Gastrocnemius medialis (tissue), 4 donors: Measurements from ENCODE around the gene NCAPG2. TPM values are rescaled to one million over a fixed set of nuclear protein-coding genes. Genes with fewer than 3 reads are reported as not detected.

Experiments
- ATAC-seq, 2 donors: fragments of 150-250 bp; one replicate each; pipeline ENCODE4 v1.9.1; 2016
- DNase-seq, 2 donors: peaks; one replicate each; pipeline ENCODE4 v3.0.0-alpha.2; 2019
- H3K27ac ChIP-seq, 4 donors: fragments of 200-600 bp; sonication (generic); 1 replicate in 1 of 4; 2 replicates in 3 of 4; pipeline ENCODE4 v1.5.1; 2016 to 2018; ENCODE audit warnings: mild to moderate bottlenecking in 2 of 4, moderate library complexity in 1 of 4
- H3K27me3 ChIP-seq, 3 donors: fragments of 200-600 bp; sonication (generic) in 2 of 3; 1 replicate in 1 of 3; 2 replicates in 2 of 3; pipeline versions ENCODE4 v1.5.1 to v1.6.0; 2016 to 2019; ENCODE audit warnings: mild to moderate bottlenecking in 1 of 3, moderate library complexity in 1 of 3
- H3K36me3 ChIP-seq, 2 donors: fragments of 200-600 bp; sonication (generic) in 1 of 2; one replicate each; pipeline ENCODE4 v1.5.1; 2017 to 2018
- H3K4me1 ChIP-seq, 2 donors: fragments of 200-600 bp; sonication (generic) in 1 of 2; one replicate each; pipeline ENCODE4 v1.5.1; 2016 to 2017; ENCODE audit warnings: mild to moderate bottlenecking in 2 of 2
- H3K4me3 ChIP-seq, 4 donors: fragments of 200-600 bp; sonication (generic) in 3 of 4; 1 replicate in 1 of 4; 2 replicates in 3 of 4; pipeline ENCODE4 v1.5.1; 2016 to 2019; ENCODE audit warnings: mild to moderate bottlenecking in 2 of 4
- H3K9me3 ChIP-seq, 3 donors: fragments of 200-600 bp; sonication (generic) in 2 of 3; 1 replicate in 1 of 3; 2 replicates in 2 of 3; pipeline ENCODE4 v1.5.1; 2016 to 2019
- CTCF ChIP-seq, 5 experiments: fragments of 450-650 bp in 3 of 5; fragments of 200-600 bp in 2 of 5; sonication (generic) in 2 of 5; IDR thresholded peaks in 4 of 5; conservative IDR thresholded peaks in 1 of 5; 1 replicate in 4 of 5; 2 replicates in 1 of 5; pipeline ENCODE4 v1.5.1; 2016 to 2019; ENCODE audit warnings: antibody characterized with exemption in 5 of 5, mild to moderate bottlenecking in 3 of 5, moderate library complexity in 3 of 5
- POLR2A ChIP-seq, 2 donors: fragments of 450-650 bp; IDR thresholded peaks; one replicate each; pipeline ENCODE4 v1.6.1; 2017; ENCODE audit warnings: antibody characterized with exemption in 2 of 2, mild to moderate bottlenecking in 2 of 2, moderate library complexity in 2 of 2
- in situ Hi-C, 4 donors: fragments of 200-750 bp; cut with MboI; loops; one replicate each; pipeline versions ENCODE4 v1.15.0 to v1.8.0; 2017; ENCODE audit warnings: low sequenced_read_pairs in 4 of 4
- intact Hi-C: fragments of 100-400 bp; cut with DNase I; formaldehyde crosslinking; loops from one replicate; pipeline ENCODE4 v1.15.1; 2023; ENCODE audit warnings: low total_unique reads
- total RNA-seq, 4 donors: library from RNA; depleted of rRNA; stranded (reverse); fragments of >200 nt; gene quantifications; one replicate each; pipeline versions ENCODE4 v1.1.0 to v1.2.3, GENCODE V29; 2016

The NCAPG2 gene
- total RNA-seq, 4 donors from 2014 or later: 3.0 to 4.5 (median 3.9) TPM

- intact Hi-C loops: no loop called here
- Histone ChIP-seq H3K9me3 (no peaks in the 10 kb centered on the region), H3K27ac (no peak overlapping the region), H3K4me3 (no peak overlapping the region), H3K27me3 (no peaks in the 10 kb centered on the region), H3K36me3 (peaks cover 0 to 6% of the 10 kb centered on the region in 2 donors), H3K4me1 (no peaks in the 10 kb centered on the region)
- in situ Hi-C loops: no loop called here
- no peak for ATAC-seq
- TF ChIP-seq CTCF (IDR thresholded peaks at IDR 0.05 in 4 of 5, conservative IDR thresholded peaks at IDR 0.05 in 1 of 5) (no peak), POLR2A (IDR thresholded peaks at IDR 0.05) (no peak)
- no peak for DNase-seq
These were observed 17.2 kb downstream of the NCAPG2 start for GRCh38 chr7:158687406-158687805.

- no peaks in the 10 kb centered on the region for H3K4me1 ChIP-seq
These were observed 18.9 kb downstream of the NCAPG2 start for GRCh38 chr7:158685693-158686092.

GRCh38 chr7:158684329-158684728 lies 20.3 kb downstream of the NCAPG2 start:
- H3K27me3 ChIP-seq: no peaks in the 10 kb centered on the region
- in situ Hi-C loops (no loop called here), intact Hi-C loops (no loop called here)
- no peak overlapping the region for H3K27ac ChIP-seq
- ATAC-seq (no peak), DNase-seq (no peak)
- no peaks in the 10 kb centered on the region for H3K4me1 ChIP-seq
- no peak for TF ChIP-seq CTCF (IDR thresholded peaks at IDR 0.05 in 4 of 5, conservative IDR thresholded peaks at IDR 0.05 in 1 of 5)
- no peak for TF ChIP-seq POLR2A (IDR thresholded peaks at IDR 0.05)
- no peak overlapping the region for H3K4me3 ChIP-seq
- no peaks in the 10 kb centered on the region for H3K9me3 ChIP-seq
- H3K36me3 ChIP-seq: peaks cover 0 to 7% of the 10 kb centered on the region in 2 donors

More at GRCh38 chr7:158685693-158686092, 18.9 kb downstream of the NCAPG2 start:
- Histone ChIP-seq H3K27ac (no peak overlapping the region), H3K4me3 (no peak overlapping the region), H3K27me3 (no peaks in the 10 kb centered on the region), H3K9me3 (no peaks in the 10 kb centered on the region), H3K36me3 (peaks cover 0 to 6% of the 10 kb centered on the region in 2 donors)
- in situ Hi-C loops (no loop called here), intact Hi-C loops (no loop called here)
- DNase-seq (no peak), ATAC-seq (no peak)
- TF ChIP-seq CTCF (IDR thresholded peaks at IDR 0.05 in 4 of 5, conservative IDR thresholded peaks at IDR 0.05 in 1 of 5): no peak
- no peak for TF ChIP-seq POLR2A (IDR thresholded peaks at IDR 0.05)

- Histone ChIP-seq H3K4me3 (no peak overlapping the region), H3K9me3 (no peaks in the 10 kb centered on the region), H3K36me3 (peaks cover 0 to 13% of the 10 kb centered on the region in 2 donors), H3K27ac (no peak overlapping the region), H3K27me3 (no peaks in the 10 kb centered on the region), H3K4me1 (no peaks in the 10 kb centered on the region)
- intact Hi-C loops (no loop called here), in situ Hi-C loops (no loop called here)
- DNase-seq: no peak
- no peak for TF ChIP-seq CTCF (IDR thresholded peaks at IDR 0.05 in 4 of 5, conservative IDR thresholded peaks at IDR 0.05 in 1 of 5)
- TF ChIP-seq POLR2A (IDR thresholded peaks at IDR 0.05): no peak
- no peak for ATAC-seq
These were observed 21.1 kb downstream of the NCAPG2 start for GRCh38 chr7:158683541-158683940.

DNA sequence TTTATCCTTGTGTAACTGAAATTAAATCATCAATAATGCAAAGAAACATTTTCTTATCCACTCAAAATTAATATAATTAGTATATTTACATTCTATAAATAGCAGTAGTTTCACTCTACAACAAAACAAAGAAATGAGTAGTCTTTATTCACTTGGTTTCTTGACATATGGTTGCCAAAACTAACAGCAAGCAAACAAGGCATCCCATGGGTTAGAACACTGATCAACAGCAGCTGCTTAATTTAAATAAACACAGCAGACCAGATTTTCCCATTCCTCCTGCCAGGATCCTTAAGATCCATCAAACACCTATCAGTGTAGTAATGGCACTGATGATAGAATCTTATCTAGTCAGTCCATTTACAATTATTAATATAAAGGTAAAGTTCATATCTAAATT lies 22.1 kb downstream of the NCAPG2 start:
- DNase-seq (no peak), ATAC-seq (no peak)
- peaks cover 0 to 13% of the 10 kb centered on the region in 2 donors for H3K36me3 ChIP-seq

More for the DNA sequence above, 22.1 kb downstream of the NCAPG2 start:
- no peak overlapping the region for H3K4me3 ChIP-seq
- intact Hi-C loops (no loop called here), in situ Hi-C loops (no loop called here)
- no peaks in the 10 kb centered on the region for H3K9me3 ChIP-seq
- H3K4me1 ChIP-seq: no peaks in the 10 kb centered on the region
- TF ChIP-seq CTCF (IDR thresholded peaks at IDR 0.05 in 4 of 5, conservative IDR thresholded peaks at IDR 0.05 in 1 of 5): no peak
- TF ChIP-seq POLR2A (IDR thresholded peaks at IDR 0.05): no peak
- H3K27me3 ChIP-seq: no peaks in the 10 kb centered on the region
- H3K27ac ChIP-seq: no peak overlapping the region
